ENCODE data around the gene NLGN4X. TPM values are rescaled to one million over a fixed set of nuclear protein-coding genes. Genes with fewer than 3 reads are reported as not detected.
A peak's percentile ranks its signal among the peaks of the same experiment; 100 is the strongest.

The NLGN4X gene
- total RNA-seq, 1 donor from 2014 or later, result 1.2 TPM

DNA sequence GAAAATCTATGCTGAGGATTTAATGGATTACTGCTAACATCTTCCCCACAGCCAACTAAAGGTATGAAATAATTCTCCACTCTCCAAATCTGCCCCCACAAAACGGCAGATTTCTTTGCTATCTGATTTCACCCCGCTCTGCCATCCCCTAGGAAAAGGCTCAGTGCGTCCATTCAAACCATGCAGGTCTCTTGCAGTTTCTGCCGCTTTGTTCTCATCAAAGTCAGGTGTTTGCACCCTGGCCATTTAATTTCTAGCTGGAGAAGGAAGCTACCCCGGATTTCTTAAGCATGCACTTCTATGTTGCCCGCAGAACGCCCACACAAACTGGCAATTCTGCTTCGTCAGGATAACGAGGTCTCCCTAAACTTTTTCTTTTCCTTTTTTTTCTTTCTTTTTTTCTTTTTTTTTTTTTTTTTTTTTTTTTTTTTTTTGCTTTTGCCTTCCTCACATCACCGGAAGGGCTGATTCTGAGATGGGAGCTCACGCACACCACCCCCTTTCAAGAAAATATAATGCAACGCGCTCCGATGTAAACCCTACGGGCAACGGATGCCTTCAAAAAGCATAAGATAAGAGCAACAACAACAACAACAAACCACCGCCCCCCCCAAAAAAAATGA lies 3.3 kb downstream of the NLGN4X start:
- no peaks in the 10 kb centered on the region for H3K36me3 Mint-ChIP-seq (ENCODE audit: low read depth)
- peaks cover 20% of the 10 kb centered on the region for H3K4me1 Mint-ChIP-seq (ENCODE audit: low read depth)
- H3K4me3 Mint-ChIP-seq (ENCODE audit: unreplicated experiment), result peak overlapping the region; percentile 74
- no peak overlapping the region for H3K27ac Mint-ChIP-seq (ENCODE audit: unreplicated experiment)
- TF ChIP-seq, protein P1, sequence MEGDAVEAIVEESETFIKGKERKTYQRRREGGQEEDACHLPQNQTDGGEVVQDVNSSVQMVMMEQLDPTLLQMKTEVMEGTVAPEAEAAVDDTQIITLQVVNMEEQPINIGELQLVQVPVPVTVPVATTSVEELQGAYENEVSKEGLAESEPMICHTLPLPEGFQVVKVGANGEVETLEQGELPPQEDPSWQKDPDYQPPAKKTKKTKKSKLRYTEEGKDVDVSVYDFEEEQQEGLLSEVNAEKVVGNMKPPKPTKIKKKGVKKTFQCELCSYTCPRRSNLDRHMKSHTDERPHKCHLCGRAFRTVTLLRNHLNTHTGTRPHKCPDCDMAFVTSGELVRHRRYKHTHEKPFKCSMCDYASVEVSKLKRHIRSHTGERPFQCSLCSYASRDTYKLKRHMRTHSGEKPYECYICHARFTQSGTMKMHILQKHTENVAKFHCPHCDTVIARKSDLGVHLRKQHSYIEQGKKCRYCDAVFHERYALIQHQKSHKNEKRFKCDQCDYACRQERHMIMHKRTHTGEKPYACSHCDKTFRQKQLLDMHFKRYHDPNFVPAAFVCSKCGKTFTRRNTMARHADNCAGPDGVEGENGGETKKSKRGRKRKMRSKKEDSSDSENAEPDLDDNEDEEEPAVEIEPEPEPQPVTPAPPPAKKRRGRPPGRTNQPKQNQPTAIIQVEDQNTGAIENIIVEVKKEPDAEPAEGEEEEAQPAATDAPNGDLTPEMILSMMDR (IDR thresholded peaks at IDR 0.05), result no peak
- H3K9me3 Mint-ChIP-seq (ENCODE audit: low read depth), result no peaks in the 10 kb centered on the region
- no peak for DNase-seq (ENCODE audit: low spot score)
- H3K27me3 Mint-ChIP-seq (ENCODE audit: low read depth), result peaks cover 44% of the 10 kb centered on the region

DNA sequence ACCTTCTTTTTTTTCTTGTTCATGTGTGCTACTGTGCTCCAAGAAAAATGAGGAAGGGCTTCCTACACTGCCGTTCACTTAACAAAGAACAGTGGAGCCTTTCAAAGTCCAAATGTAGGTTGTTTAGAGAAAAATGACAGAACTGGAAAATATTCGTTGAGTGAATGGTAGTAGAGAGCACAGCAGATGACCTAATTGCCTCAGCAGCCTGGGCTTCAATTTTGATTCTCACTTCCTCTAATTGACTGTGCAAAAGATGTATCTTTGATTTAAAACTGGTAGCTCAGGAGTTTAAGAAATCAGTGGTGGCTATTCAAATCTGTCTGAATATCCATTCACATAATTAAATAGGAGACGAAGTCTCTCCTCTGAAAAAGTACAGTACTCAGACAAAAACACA lies 5.2 kb downstream of the NLGN4X start:
- Mint-ChIP-seq H3K4me1 (ENCODE audit: low read depth) (peaks cover 19% of the 10 kb centered on the region), H3K27me3 (ENCODE audit: low read depth) (peaks cover 31% of the 10 kb centered on the region), H3K27ac (ENCODE audit: unreplicated experiment) (no peak overlapping the region), H3K4me3 (ENCODE audit: unreplicated experiment) (no peak overlapping the region), H3K36me3 (ENCODE audit: low read depth) (no peaks in the 10 kb centered on the region), H3K9me3 (ENCODE audit: low read depth) (no peaks in the 10 kb centered on the region)
- DNase-seq (ENCODE audit: low spot score), result no peak
- TF ChIP-seq, protein P1 (IDR thresholded peaks at IDR 0.05), result no peak

DNA sequence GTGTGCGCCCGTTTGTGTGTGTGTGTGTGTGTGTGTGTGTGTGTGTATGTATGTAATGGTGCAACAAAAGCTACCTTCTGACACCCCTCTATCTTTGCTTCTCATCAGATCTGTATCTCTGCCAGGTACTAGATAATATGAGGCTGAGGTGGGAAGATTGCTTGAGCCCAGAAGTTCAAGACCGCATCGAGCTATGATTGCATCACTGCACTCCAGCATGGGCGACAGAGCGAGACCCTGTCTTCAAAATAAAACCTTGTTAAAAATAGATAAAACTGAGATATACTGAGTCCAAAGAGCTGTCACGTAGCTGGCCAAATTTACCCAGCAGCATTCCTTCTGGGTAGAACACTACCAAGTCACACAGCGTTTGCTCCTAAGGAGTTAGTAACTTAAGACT lies 18.4 kb downstream of the NLGN4X start:
- Mint-ChIP-seq H3K36me3 (ENCODE audit: low read depth) (no peaks in the 10 kb centered on the region), H3K9me3 (ENCODE audit: low read depth) (no peaks in the 10 kb centered on the region), H3K27ac (ENCODE audit: unreplicated experiment) (no peak overlapping the region), H3K4me1 (ENCODE audit: low read depth) (no peaks in the 10 kb centered on the region), H3K27me3 (ENCODE audit: low read depth) (no peaks in the 10 kb centered on the region), H3K4me3 (ENCODE audit: unreplicated experiment) (no peak overlapping the region)
- TF ChIP-seq, protein P1 (IDR thresholded peaks at IDR 0.05), result no peak
- DNase-seq (ENCODE audit: low spot score), result no peak

DNA sequence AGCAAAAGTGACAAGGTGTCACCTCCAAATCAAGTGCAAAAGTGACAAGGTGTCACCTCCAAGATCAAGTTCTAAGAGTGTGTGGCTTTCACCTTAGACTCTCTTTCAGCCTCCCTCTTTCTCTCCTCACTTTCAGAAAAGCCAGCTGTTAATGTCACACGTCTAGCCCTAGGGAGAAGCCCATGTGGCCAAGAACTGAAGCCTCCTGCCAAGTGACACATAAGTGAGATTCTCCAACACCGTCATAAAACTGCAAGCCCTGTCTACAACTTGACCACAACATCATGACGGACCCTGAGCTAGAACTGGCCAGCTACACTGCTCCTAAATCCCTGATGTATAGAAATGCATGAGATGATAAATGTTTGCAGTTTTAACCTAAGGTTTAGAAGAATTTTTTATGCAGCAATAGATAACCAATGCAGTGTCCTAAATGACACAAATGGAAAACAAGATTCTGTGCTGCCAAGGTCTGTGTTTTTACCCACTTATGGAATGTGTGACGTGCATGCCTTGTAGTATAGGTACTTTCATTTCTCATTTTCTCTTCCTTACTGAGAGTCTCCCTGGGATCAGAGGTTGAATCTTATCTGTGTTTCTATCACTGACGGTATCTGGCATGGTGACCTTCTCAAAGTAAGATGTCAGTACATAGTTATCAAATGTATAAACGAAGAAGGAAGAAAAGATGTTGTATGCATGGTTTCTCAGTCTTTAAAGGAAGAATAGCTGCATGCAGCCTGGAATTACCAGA lies 25.0 kb downstream of the NLGN4X start:
- no peaks in the 10 kb centered on the region for H3K36me3 Mint-ChIP-seq (ENCODE audit: low read depth)
- TF ChIP-seq, protein P1 (IDR thresholded peaks at IDR 0.05), result no peak
- H3K27ac Mint-ChIP-seq (ENCODE audit: unreplicated experiment), result no peak overlapping the region
- DNase-seq (ENCODE audit: low spot score), result no peak
- no peaks in the 10 kb centered on the region for H3K27me3 Mint-ChIP-seq (ENCODE audit: low read depth)
- H3K9me3 Mint-ChIP-seq (ENCODE audit: low read depth), result peaks cover 4% of the 10 kb centered on the region
- no peaks in the 10 kb centered on the region for H3K4me1 Mint-ChIP-seq (ENCODE audit: low read depth)
- H3K4me3 Mint-ChIP-seq (ENCODE audit: unreplicated experiment), result no peak overlapping the region

DNA sequence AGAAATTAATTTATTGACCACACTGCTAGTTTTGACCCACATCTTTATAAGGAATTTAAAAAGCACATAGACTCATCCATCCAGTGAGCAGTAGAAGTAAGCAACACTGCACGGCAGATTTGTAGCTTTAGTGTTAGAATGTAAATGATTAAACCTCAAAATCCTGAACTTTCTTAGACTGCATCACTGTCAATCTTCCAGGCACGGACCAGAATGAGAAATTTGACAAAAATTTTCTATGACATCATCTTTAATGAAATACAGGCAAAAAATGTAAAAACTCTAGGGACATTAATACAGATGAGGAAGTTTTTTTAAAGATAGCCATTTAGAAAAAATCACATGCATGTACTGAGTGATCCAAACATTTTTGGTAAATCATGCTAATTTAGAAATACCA lies 29.2 kb downstream of the NLGN4X start:
- Mint-ChIP-seq H3K36me3 (ENCODE audit: low read depth) (no peaks in the 10 kb centered on the region), H3K4me1 (ENCODE audit: low read depth) (no peaks in the 10 kb centered on the region), H3K27me3 (ENCODE audit: low read depth) (no peaks in the 10 kb centered on the region), H3K27ac (ENCODE audit: unreplicated experiment) (no peak overlapping the region), H3K4me3 (ENCODE audit: unreplicated experiment) (no peak overlapping the region), H3K9me3 (ENCODE audit: low read depth) (no peaks in the 10 kb centered on the region)
- DNase-seq (ENCODE audit: low spot score), result no peak
- TF ChIP-seq, protein P1 (IDR thresholded peaks at IDR 0.05), result no peak

Data from chondrocyte (in vitro differentiated cells).